IPS-15b (cell line): ENCODE results near the gene CAPN12.

Source experiments
- H3K27me3 ChIP-seq: one replicate; pipeline ENCODE4 v1.6.1; 2013; ENCODE audit warnings: low read length; ENCODE audit not compliant: control insufficient read depth, insufficient read depth
- H3K36me3 ChIP-seq: one replicate; pipeline ENCODE4 v1.6.1; 2013; ENCODE audit warnings: low read length; ENCODE audit not compliant: control insufficient read depth, insufficient read depth
- H3K4me1 ChIP-seq: one replicate; pipeline ENCODE4 v1.6.1; 2013; ENCODE audit warnings: mild to moderate bottlenecking, low read length; ENCODE audit not compliant: control insufficient read depth, insufficient read depth
- H3K4me3 ChIP-seq: one replicate; pipeline ENCODE4 v1.5.1; 2013; ENCODE audit warnings: low read depth, low read length
- H3K9ac ChIP-seq: one replicate; pipeline ENCODE4 v1.6.1; 2013; ENCODE audit warnings: low read depth, mild to moderate bottlenecking, low read length
- H3K9me3 ChIP-seq: one replicate; pipeline ENCODE4 v1.6.1; 2013; ENCODE audit warnings: mild to moderate bottlenecking, low read length; ENCODE audit not compliant: control insufficient read depth, insufficient read depth

Gene CAPN12

DNA sequence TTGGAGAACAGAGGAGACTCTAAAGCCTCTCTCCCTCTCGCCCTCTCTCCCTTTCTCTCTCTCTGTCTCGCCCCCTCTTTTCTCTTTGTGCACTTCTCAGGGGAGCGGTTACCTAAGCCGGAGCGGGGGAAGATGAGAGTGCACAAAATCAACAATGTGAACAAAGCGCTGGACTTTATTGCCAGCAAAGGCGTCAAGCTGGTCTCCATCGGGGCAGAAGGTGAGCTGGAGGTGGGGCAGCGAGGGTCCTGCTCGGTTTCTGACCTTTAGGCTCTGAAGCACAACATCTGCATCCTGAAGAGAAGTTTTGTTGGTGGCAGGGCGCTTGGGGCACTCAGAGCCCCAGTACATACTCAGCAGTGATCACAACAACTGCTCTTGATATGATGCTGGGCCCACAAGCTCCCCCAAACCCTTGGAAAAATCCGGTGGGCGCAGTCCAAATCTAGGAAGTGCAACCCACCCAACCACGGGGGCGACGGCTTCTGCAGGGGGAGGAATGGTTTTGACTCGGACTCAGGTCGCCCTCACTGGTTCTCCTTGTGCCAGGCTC, 43.3 kb downstream of the CAPN12 start:
- Histone ChIP-seq H3K9ac (no peak overlapping the region), H3K4me1 (peaks cover 9% of the 10 kb centered on the region), H3K9me3 (no peaks in the 10 kb centered on the region), H3K36me3 (peaks cover 73% of the 10 kb centered on the region), H3K4me3 (no peak overlapping the region), H3K27me3 (no peaks in the 10 kb centered on the region)

DNA sequence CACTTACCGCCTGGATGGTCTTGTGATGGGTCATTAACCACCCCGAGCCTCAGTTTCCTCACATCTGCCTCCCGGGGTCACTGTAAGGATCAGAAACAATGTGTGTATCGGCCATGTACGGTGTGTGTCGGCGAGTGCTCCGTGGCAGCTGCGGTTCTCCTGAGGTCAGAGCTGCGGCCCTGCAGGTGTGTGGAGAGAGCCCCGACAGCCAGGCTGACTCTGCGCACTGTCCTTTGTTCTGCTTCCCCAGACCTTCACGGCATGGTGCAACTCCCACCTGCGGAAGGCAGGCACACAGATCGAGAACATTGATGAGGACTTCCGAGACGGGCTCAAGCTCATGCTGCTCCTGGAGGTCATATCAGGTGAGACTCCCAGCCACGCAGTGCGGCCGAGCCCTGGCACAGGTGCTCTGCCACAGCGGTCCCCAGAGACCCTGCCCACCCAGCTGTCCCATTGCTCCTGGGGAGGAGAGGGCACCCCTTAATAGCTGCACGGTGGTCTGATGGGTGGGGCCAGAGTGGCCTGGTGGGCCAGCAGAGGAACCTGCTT, 43.8 kb downstream of the CAPN12 start:
- Histone ChIP-seq H3K4me3 (no peak overlapping the region), H3K9ac (no peak overlapping the region), H3K27me3 (no peaks in the 10 kb centered on the region), H3K9me3 (no peaks in the 10 kb centered on the region), H3K36me3 (peaks cover 68% of the 10 kb centered on the region), H3K4me1 (peaks cover 9% of the 10 kb centered on the region)

DNA sequence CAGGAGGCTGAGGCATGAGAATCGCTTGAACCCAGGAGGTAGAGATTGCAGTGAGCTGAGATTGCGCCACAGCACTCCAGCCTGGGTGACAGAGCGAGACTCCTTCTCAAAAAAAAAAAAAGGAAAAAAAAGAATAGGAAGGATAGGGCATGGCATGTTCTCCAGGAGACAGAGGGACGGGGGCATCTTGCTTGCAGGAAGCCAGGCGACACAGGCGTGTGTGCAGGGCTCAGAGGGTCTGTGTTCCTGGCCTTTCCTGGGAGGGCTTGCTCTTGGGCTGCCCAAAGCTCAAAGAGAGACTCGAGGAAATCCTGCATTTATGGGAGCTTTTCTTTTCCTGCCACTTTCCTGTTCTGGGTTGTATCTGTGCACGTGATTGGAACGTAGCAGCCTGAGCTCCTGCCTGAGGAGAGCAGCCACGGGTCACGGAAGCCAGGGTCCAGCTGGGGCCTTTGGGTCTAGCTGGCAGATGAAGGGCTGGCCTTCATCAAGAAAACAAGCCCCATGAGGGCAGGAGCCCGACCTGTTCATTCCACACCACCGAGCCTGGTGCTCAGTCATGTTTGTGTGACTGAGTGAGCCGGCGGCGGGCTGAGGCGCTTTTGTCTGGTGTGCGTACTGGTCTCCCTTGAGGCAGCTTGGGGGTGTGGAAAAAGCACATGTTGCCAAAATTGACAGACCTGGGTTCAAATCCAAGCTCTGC, 44.5 kb downstream of the CAPN12 start:
- Histone ChIP-seq H3K36me3 (peaks cover 61% of the 10 kb centered on the region), H3K4me1 (peaks cover 9% of the 10 kb centered on the region), H3K9ac (no peak overlapping the region), H3K27me3 (no peaks in the 10 kb centered on the region), H3K4me3 (no peak overlapping the region), H3K9me3 (no peaks in the 10 kb centered on the region)

DNA sequence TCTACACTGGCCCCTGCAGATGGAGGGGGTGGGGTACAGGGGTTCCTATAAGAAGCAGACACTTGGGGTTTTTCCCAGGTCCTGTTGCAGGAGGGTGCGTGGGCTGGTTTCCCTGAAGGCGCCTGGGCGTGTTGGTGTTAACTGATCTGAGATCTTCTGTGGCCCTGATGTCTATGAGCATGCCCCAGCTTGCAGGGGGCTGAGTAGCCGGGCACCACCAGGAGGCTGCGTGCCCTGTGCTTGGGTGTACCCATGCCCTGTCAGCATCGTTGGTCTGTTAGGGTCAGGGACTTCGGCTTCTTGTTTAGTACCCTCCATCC, 45.3 kb downstream of the CAPN12 start:
- H3K4me3 ChIP-seq, result no peak overlapping the region
- H3K4me1 ChIP-seq, result peaks cover 9% of the 10 kb centered on the region
- peaks cover 57% of the 10 kb centered on the region for H3K36me3 ChIP-seq
- no peaks in the 10 kb centered on the region for H3K27me3 ChIP-seq
- no peaks in the 10 kb centered on the region for H3K9me3 ChIP-seq
- H3K9ac ChIP-seq, result no peak overlapping the region

DNA sequence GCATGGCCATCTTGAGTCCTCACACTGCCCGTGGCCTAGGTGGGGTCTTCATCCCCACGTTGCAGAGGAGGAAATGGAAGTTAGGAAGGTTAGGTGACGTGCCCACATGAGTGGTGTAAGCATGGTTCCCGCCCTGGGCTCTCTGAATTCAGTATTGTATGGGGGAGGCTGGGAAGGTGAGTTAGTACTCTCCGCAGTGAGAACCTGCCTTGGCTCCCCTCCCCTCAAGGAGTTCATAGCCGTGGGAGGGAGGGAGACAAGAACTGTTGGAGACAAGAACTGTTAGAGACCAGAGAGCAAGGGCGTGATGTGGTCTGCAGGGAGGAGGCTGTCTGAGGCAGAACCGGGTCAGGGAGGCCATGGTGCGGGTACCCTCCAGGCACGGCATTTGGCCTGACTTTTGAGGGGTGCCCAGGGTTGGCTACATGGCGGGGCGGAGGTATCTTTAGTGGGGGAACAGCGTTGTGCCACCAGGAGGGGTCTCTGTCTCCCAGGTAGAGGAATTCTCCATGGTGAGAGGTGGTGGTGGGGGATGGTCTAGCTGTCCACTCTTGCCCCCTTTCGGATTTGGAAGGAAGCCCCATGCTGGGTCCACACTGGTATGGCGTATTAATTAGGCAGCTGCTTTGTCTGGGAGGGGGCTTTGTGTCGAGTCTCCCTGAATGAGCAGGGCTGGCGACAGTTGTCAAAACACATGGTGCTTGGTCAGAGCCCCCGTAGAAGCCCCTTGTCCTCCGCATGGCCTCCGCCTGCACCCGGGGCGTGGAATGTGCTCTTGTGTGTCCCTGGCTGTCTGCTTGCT, 45.8 kb downstream of the CAPN12 start:
- no peak overlapping the region for H3K4me3 ChIP-seq
- no peaks in the 10 kb centered on the region for H3K9me3 ChIP-seq
- no peaks in the 10 kb centered on the region for H3K27me3 ChIP-seq
- H3K4me1 ChIP-seq, result peaks cover 9% of the 10 kb centered on the region
- peaks cover 52% of the 10 kb centered on the region for H3K36me3 ChIP-seq
- no peak overlapping the region for H3K9ac ChIP-seq

DNA sequence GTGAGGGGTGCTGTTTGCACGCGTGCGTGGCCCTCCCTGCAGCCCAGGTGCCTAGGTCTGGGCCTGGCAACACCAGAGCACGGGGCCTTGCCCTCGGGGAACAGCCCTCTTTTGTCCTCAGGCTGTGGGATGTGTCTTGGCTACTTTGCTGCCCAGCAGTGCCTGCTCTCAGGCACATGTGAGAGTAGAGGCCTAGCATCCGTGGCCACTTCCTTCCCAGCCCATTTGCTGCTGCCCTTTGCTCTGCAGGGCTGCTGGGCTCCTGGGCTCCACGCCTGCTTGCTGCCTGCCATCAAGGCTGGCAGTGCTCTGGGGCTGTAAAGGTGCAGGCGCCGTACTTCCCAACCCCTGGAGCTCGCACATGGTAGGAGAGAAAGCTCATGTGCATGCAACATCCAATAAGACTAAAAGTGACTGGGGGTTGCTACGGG, 46.6 kb downstream of the CAPN12 start:
- peaks cover 14% of the 10 kb centered on the region for H3K4me1 ChIP-seq

DNA sequence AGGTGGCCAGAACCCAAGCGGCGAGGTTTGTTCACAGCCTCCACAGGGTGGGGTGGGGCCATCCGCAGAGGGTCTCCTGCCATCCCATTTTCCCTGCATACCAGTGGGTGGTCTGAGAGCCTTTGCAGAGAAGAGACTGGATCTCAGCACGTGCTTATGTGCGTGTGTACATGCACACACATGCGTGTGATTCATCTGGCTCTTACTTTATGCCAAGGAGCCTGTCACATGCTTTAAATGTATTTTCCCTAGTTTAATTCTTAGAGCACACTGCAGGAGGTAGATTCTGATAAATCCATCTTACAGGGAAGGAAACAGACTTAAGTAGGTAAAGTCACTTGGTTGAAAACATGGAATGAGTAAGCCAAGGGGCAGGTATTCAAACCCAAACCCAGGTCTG, 47.1 kb downstream of the CAPN12 start:
- H3K9ac ChIP-seq, result peak overlapping the region; percentile 26
- H3K4me3 ChIP-seq, result no peak overlapping the region
- H3K36me3 ChIP-seq, result peaks cover 50% of the 10 kb centered on the region
- H3K4me1 ChIP-seq, result peaks cover 14% of the 10 kb centered on the region
- H3K27me3 ChIP-seq, result no peaks in the 10 kb centered on the region
- no peaks in the 10 kb centered on the region for H3K9me3 ChIP-seq

More for the DNA sequence above, 46.6 kb downstream of the CAPN12 start:
- Histone ChIP-seq H3K4me3 (no peak overlapping the region), H3K36me3 (peaks cover 51% of the 10 kb centered on the region), H3K9me3 (no peaks in the 10 kb centered on the region), H3K27me3 (no peaks in the 10 kb centered on the region), H3K9ac (peak overlapping the region; percentile 26)

DNA sequence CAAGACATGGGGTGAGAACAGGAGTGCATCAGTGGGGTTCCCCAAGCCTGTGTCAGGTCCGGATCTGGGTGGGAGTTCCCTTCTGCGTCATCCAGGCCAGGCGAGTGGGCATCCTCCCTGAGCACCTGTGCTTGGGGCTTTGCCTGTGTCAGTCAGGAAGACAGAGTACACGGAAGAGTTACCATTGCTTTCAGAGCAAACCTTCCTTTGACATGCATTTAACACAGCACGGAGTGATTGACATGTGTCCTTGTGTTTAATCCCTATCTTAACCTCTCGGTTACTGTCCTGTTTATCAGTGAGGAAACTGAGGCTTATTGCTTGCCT, 47.6 kb downstream of the CAPN12 start:
- Histone ChIP-seq H3K4me3 (no peak overlapping the region), H3K27me3 (no peaks in the 10 kb centered on the region), H3K9me3 (no peaks in the 10 kb centered on the region), H3K36me3 (peaks cover 49% of the 10 kb centered on the region), H3K9ac (no peak overlapping the region), H3K4me1 (peaks cover 14% of the 10 kb centered on the region)

DNA sequence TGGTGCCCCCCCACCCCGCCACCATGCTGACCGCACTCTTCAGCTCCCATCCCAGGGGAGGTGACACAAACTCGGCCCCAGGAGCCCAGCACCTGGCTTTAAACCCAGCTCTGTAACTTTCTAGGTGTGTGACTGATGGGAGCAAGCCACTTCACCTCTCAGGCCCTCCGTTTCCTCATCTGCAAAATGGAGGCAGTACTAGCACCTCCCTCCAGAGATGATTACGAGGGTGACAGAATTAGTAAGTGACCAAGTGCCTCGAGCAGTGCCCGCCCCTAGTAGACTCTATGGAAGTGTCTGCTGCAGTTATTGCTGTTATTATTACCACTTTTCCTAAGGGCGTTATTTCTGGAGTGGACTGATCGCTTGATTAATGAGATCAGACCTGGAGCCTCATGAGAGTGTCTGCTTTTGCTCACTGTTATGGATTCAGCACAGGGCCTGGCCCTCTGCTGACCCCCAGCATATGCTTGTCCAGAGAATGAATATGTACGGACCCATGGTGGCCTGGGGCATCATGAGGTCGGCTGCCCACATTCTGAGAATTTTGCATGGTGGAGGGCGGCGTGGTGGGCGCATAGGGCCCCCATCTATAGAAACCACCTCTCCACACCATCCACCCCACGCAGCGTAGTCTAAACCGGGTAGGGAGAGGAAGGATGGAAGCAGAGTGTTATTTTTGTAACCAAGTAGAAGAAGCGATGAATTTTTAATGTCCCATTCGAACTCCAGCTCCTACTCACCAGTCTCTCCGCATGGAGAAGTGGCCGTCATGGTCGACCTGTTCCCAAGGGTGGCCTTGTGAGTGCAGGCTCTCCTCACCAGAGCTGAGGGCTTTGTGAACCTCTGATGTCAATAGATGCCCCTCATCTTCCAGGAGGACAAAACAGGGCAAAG, 48.2 kb downstream of the CAPN12 start:
- peaks cover 43% of the 10 kb centered on the region for H3K36me3 ChIP-seq
- H3K9ac ChIP-seq, result no peak overlapping the region
- no peak overlapping the region for H3K4me3 ChIP-seq
- no peaks in the 10 kb centered on the region for H3K27me3 ChIP-seq
- peaks cover 14% of the 10 kb centered on the region for H3K4me1 ChIP-seq
- no peaks in the 10 kb centered on the region for H3K9me3 ChIP-seq

DNA sequence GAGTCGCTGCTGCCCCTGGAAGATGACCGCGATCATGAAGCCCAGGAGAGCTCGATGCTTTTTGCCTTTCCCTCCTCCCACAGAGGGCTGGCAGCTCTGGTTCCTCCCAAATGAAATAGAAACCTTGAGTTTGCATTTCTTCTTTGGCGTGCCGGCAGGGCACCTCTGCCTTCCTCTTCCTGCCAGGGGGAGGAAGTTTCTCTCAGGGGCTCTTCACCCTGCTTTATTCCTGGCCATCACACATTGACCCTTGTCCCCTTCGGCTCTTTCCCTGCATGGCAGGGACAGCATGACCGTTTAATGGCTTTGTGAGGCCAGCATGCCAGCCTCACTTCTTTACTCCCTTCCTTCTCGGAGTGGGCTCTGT, 49.0 kb downstream of the CAPN12 start:
- Histone ChIP-seq H3K36me3 (peaks cover 35% of the 10 kb centered on the region), H3K9ac (no peak overlapping the region), H3K4me3 (no peak overlapping the region), H3K9me3 (no peaks in the 10 kb centered on the region), H3K27me3 (no peaks in the 10 kb centered on the region), H3K4me1 (peaks cover 14% of the 10 kb centered on the region)

DNA sequence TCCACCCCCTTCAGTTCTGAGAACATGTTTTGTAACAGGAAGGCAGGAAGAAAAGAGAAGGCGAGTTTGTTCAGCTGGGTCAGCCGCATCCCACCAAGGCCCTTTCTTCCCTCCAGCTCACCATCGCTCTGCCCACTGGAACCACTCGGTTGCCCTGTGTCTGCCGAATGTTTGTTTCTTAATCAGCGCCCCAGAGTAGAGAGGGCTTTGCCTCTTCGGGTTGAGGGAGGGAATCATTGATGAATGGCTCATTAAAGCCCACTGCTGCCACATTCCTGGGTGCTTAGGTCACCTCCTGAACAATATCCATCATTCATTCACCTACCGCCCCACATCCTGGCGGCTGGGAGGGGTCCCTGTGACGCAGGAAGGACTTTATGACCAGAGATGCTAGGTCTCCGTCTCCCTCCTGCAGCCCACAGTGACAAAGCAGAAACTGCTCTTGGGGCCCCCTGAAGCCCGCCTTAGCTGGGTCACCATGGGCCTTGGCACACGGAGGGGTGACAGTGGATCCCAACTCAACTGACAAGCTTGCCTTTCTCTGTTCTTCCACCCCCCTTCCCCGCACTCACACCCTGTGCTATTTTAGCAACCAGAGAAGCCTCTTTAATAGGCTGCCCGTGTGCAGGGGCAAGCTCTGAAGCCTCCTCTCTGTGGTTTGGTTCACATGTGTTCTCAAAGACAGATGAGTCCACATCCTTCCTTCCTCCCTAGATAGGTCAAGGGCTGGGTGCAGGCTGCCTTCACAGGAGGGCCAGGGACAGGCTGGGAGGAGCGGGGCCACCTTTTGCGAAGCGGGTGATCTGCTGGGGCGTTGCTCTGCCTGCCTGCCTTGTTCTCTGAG, 50.7 kb downstream of the CAPN12 start:
- Histone ChIP-seq H3K4me3 (no peak overlapping the region), H3K27me3 (no peaks in the 10 kb centered on the region), H3K4me1 (peaks cover 15% of the 10 kb centered on the region), H3K9ac (no peak overlapping the region), H3K9me3 (no peaks in the 10 kb centered on the region), H3K36me3 (peaks cover 28% of the 10 kb centered on the region)
